ENCODE results near the gene CAMK2G. TPM values are rescaled to one million over a fixed set of nuclear protein-coding genes. Genes with fewer than 3 reads are reported as not detected.

Gene CAMK2G
- total and polyA plus RNA-seq, 4 donors: 6.8 to 18.3 (median 9.9) TPM

- 97% methylated on average over 14 of the region's 14 CpGs for WGBS
- H3K4me3 ChIP-seq (ENCODE audit: low read depth in 1 of 3, low read length in 3 of 3): no peak overlapping the region
- H3K27me3 ChIP-seq (ENCODE audit: control insufficient read depth in 4 of 4, insufficient read depth in 4 of 4, low read length in 3 of 4): no peaks in the 10 kb centered on the region
- TF ChIP-seq HNF4A (conservative IDR thresholded peaks at IDR 0.05) (no peak), EGR1 (IDR thresholded peaks at IDR 0.05; ENCODE audit: low read depth in 2 of 2) (no peak), FOXA2 (IDR thresholded peaks at IDR 0.05) (no peak), YY1 (IDR thresholded peaks at IDR 0.05) (no peak), RXRA (IDR thresholded peaks at IDR 0.05) (no peak), GABPA (IDR thresholded peaks at IDR 0.05 in 1 of 2, conservative IDR thresholded peaks at IDR 0.05 in 1 of 2) (no peak), ZBTB33 (IDR thresholded peaks at IDR 0.05) (no peak), RAD21 (IDR thresholded peaks at IDR 0.05) (no peak), NR2F2 (IDR thresholded peaks at IDR 0.05) (no peak), FOXA1 (IDR thresholded peaks at IDR 0.05) (no peak)
- TF ChIP-seq, protein P1, sequence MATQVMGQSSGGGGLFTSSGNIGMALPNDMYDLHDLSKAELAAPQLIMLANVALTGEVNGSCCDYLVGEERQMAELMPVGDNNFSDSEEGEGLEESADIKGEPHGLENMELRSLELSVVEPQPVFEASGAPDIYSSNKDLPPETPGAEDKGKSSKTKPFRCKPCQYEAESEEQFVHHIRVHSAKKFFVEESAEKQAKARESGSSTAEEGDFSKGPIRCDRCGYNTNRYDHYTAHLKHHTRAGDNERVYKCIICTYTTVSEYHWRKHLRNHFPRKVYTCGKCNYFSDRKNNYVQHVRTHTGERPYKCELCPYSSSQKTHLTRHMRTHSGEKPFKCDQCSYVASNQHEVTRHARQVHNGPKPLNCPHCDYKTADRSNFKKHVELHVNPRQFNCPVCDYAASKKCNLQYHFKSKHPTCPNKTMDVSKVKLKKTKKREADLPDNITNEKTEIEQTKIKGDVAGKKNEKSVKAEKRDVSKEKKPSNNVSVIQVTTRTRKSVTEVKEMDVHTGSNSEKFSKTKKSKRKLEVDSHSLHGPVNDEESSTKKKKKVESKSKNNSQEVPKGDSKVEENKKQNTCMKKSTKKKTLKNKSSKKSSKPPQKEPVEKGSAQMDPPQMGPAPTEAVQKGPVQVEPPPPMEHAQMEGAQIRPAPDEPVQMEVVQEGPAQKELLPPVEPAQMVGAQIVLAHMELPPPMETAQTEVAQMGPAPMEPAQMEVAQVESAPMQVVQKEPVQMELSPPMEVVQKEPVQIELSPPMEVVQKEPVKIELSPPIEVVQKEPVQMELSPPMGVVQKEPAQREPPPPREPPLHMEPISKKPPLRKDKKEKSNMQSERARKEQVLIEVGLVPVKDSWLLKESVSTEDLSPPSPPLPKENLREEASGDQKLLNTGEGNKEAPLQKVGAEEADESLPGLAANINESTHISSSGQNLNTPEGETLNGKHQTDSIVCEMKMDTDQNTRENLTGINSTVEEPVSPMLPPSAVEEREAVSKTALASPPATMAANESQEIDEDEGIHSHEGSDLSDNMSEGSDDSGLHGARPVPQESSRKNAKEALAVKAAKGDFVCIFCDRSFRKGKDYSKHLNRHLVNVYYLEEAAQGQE (IDR thresholded peaks at IDR 0.05): no peak
- TF ChIP-seq, protein P2, sequence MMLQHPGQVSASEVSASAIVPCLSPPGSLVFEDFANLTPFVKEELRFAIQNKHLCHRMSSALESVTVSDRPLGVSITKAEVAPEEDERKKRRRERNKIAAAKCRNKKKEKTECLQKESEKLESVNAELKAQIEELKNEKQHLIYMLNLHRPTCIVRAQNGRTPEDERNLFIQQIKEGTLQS (IDR thresholded peaks at IDR 0.05): no peak
- no peak overlapping the region for H3K9ac ChIP-seq (ENCODE audit: low read depth in 1 of 2, low read length in 2 of 2)
- H3K36me3 ChIP-seq (ENCODE audit: control insufficient read depth in 4 of 4, insufficient read depth in 3 of 4, low read depth in 1 of 4, low read length in 3 of 4): peaks cover 15 to 57% (median 44%) of the 10 kb centered on the region in 4 donors
- no peaks in the 10 kb centered on the region for H3K9me3 ChIP-seq (ENCODE audit: control insufficient read depth in 4 of 4, low read length in 3 of 4)
- H3K27ac ChIP-seq (ENCODE audit: low read depth in 1 of 2, low read length in 2 of 2): no peak overlapping the region
- DNase-seq (ENCODE audit: low spot score): no peak
- H3K4me1 ChIP-seq (ENCODE audit: control insufficient read depth in 4 of 4, insufficient read depth in 4 of 4, low read length in 3 of 4): peaks cover 0 to 15% (median 9%) of the 10 kb centered on the region in 4 donors
Observed at GRCh38 chr10:73806176-73806950, 68.0 kb downstream of the CAMK2G start.

GRCh38 chr10:73803680-73804286, 70.6 kb downstream of the CAMK2G start:
- Histone ChIP-seq H3K27me3 (ENCODE audit: control insufficient read depth in 4 of 4, insufficient read depth in 4 of 4, low read length in 3 of 4) (no peaks in the 10 kb centered on the region), H3K4me3 (ENCODE audit: low read depth in 1 of 3, low read length in 3 of 3) (no peak overlapping the region), H3K9me3 (ENCODE audit: control insufficient read depth in 4 of 4, low read length in 3 of 4) (no peaks in the 10 kb centered on the region), H3K36me3 (ENCODE audit: control insufficient read depth in 4 of 4, insufficient read depth in 3 of 4, low read depth in 1 of 4, low read length in 3 of 4) (peaks cover 17 to 79% (median 59%) of the 10 kb centered on the region in 4 donors), H3K4me1 (ENCODE audit: control insufficient read depth in 4 of 4, insufficient read depth in 4 of 4, low read length in 3 of 4) (peaks cover 0 to 4% (median under 1%) of the 10 kb centered on the region in 4 donors), H3K27ac (ENCODE audit: low read depth in 1 of 2, low read length in 2 of 2) (no peak overlapping the region), H3K9ac (ENCODE audit: low read depth in 1 of 2, low read length in 2 of 2) (no peak overlapping the region)
- TF ChIP-seq, protein P2 (IDR thresholded peaks at IDR 0.05): no peak
- TF ChIP-seq, protein P3, sequence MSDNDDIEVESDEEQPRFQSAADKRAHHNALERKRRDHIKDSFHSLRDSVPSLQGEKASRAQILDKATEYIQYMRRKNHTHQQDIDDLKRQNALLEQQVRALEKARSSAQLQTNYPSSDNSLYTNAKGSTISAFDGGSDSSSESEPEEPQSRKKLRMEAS (IDR thresholded peaks at IDR 0.05): no peak
- no peak for DNase-seq (ENCODE audit: low spot score)
